ENCODE data around the gene SERGEF.

Gene SERGEF

DNA sequence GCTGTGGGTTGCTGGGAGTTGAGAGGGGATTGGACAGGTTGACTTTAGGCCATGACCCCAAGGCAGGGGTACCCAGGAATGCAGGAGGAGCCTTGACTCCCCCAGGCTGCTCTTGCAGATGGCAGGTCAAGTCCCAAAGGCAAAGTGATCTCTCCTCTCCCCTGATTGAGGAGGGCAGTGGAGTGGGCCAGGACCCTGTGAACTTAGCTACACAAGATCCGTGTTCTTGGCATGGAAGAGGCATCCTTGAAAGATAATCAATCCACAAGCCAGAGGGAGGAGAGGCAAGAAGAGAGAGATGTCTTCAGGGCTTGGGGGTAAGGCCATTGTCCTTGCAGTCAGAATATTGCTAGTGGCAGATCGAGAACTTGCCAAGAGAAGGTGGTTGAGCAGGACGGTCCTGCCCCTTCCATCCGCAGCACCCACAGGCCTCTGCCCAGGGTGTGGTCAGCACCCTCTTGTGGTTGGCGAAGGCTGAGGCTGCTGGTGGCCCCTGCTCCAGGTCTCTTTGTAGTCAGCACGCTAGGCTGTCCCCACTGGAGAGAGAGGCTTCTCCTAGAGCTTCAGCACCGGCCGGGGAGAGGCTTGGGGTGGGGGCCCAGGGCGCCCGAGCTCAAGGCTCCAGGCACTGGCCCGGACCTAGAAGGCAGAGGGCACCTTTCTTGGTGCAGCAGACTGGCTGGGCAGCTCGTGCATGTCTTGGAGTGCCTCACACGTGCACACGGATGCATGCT, 232.8 kb downstream of the SERGEF start:
- DNase-seq, result no peak

DNA sequence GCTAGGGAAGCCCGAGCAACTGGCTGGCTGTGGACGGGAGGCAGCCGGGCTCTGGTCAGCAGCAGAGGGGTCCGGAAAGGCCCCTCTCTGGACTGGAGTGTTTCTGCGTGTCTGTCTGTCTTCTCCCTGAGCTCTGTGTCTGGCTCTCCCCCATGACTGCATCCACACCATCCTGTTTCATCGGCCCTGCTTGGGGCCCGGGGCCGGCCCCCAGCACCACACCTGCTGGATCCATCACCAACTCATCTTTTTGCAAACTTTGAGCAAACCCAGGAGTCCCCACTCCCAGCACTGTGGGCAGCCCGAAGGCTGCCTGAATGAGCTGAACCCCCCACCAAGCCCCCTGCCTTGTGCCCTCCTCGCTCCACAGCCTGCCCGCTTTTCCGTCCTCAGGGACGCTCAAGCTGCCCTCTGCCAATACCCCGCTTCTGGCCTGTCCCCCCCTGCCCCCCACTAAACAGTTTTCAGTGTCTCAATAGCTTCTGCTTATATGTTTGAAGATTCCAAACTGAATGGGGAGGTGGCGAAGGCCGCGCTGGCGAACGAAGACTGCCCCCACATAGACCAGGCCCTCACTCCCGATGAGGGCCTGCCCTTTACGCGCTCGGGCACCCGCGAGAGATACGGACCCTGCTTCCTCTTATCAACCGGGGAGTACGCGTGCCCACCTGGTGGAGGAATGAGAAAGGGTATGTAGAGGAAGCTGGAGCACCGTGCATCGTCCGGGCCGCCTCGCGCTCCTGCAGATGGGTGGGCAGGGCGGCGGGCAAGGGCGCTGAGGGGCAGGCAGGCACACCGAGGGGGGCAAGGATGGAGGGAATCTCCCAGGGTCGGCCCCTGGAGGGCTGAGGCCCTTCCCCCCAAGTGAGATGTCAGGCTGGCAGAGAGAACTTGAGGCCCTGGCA, 233.6 kb downstream of the SERGEF start:
- no peak for DNase-seq

DNA sequence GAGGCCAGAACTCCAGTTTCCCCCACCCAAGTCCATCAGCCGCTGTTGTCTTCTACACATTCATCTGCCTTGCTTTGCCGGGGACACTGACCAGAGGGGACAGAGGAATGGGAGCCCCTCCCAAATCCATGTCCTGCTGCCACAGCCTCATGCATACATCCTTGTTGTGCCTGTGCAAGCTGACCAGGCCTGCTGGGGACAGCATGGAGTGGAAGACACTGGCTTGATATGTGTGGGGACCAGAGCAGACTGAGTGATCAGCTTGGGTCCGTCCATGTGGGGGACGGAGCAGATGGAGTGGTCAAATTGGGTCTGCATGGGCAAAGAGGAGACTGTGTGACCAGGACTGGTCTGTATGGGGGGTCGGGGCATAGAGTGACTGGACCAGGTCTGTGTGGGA, 234.5 kb downstream of the SERGEF start:
- no peak for DNase-seq

DNA sequence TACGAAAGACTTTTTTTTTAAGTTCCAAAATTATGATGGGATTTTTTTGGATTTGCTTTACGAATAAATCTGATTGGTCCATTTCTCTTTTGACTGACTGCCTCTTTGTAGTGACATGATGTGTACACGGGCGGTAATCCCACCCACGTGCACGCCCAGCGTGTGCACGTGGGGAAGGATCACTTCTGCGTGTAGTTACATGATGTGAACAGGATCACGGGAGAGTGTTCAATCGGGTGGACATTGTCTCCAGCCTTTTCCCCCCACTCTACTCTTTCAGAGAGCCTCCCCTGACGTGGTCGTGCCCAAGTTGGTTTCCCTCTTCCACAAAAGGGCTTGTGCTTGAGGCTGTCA, 235.1 kb downstream of the SERGEF start:
- DNase-seq, result no peak

DNA sequence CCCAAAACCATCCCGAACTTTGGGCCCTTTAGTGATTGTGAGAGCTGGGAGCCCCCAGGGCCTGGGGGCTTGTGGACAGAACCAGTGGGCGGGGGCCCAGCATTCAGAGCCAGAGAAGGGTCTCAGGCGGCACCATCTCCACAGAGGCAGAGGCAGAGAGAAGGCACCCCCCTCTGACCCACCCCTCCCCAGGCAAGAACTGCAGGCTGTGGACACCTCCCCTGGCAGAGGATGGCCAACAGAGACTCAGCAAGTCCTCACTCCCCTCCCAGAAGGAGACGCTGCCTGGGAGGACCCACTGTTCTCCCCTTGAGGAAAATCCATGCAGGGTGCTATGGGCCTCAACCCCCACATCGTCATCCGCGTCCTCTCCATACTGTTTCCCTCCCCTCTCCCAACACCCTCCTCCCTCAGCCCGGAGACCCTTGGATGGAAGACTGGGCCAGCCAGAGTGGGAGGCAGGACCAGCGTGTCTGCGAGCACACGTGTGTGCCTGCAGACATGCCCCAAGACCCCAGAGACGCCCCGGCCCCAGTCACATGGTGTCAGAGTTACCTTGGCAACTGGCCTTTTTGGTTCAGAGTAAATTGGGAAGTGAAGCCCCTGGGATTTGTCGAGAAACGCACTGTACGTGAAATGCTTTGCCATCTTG, 235.6 kb downstream of the SERGEF start:
- DNase-seq, result no peak

DNA sequence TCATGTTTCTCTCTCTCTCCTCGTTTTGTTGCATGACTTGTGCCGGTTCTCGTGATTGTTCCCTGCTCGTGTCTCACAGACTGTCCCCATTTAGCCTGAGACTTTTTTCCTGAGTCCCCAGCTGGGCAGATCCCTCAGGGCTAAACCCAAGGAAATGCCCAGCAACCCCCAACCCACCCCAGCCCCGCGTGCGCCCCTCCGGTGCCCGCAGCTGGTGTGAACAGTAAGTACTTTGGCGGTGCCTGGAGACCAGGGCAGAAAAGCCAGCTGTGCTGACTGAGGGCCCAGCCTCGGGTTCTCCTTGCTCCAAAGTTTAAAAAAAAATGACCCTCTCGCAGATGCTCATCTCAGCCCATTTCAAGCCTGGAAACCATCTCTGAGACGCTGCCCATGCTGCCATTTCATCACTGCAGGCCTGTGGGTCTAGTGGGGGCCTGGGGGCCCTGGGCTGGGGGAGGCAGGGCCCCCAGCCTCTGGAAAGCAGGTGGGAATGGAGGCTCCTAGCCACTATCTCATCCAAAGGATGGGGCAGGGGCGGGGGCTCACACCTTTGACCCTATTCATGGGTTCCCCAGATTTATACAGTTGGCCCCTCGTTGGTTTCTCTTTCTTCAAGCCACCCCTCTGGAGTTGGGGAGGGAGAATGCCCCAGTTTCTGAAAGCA, 236.5 kb downstream of the SERGEF start:
- DNase-seq, result no peak

DNA sequence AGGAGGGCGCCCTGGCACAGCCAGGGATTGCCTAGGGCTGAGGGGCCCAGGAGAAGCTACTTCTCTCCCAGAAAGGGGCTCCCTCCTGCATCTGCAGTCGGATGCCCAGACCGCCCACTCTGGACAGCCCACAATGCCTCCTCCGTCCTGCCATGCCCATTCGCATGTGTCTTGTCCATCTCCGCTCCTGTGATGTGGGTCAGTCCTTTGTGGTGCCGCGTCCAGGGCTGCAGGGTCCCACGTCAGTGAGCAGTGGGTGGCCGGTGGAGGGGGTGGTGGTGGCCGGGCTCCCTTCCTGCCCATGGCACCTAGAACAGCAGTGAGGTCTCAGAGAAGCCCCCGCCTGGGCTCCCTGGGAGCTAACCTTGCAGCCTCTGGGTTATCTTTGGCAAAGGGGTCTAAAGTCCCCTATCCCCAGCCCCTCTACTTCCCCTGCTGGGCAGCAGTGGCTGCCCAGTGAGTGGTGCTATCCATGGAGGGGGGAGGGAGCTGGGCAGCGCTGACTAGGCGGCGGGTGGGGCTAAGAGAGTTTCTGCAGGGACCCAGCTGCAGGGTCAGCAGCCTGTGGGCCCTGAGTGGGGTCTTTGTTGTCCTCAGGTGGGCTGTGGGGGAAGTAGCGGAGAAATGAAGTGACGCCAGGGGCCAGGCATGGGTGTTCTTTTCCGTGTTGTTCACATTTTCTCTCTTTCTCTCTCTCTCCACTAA, 237.2 kb downstream of the SERGEF start:
- DNase-seq, result no peak

DNA sequence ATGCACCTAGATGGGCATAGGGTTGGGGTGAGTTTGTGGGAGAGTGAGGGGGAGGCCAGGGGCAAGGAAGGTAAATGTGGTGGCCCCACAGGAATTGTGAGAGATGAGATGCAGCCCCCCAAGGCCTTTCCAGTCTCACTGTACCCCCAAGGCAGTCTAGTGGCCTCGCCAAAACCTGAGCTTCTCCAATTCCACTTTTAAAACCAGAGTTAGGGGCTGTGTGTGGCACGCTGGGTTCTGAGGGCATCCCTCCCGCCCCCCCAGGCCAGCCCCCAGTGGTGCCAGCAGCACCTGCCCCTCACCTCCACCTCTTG, 237.9 kb downstream of the SERGEF start:
- no peak for DNase-seq

DNA sequence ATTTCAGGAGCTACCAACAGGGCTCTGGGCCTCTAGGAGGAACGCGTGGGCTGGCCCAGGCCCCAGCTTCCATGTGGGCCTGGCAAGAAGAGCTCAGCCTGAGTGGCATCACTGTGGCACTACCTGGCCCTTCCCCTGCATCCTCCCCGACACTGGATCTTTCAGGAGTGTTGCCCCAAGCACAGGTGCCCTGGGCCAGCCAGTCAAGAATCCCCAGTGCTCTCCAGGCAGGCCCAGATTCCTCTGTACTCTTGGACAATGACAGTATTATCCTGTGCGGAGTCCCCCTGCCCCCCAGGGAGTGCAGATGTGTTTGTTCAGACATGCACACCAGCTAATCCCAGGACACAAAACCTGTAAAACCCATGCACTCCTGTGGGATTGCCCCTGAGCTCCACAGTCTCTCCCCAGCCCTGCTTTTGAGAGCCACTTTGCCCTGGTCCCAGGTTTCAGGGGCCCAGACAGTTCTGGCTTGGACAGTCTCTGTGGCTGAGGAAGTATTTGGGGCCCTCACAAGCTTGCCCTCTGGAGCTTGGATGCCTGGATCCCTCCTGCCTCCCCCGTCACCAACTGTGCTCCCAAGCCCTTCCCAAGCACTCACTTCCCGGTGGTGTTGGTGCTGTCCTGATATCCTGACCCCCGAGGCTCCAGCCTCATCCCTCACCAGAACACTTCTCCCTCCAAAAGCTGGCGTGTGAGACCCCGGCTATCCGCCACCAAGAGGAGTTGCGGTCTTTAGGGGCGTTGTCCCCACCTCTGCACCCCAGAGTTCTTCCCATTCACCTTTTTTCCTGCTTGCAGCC, 238.4 kb downstream of the SERGEF start:
- DNase-seq, result no peak

DNA sequence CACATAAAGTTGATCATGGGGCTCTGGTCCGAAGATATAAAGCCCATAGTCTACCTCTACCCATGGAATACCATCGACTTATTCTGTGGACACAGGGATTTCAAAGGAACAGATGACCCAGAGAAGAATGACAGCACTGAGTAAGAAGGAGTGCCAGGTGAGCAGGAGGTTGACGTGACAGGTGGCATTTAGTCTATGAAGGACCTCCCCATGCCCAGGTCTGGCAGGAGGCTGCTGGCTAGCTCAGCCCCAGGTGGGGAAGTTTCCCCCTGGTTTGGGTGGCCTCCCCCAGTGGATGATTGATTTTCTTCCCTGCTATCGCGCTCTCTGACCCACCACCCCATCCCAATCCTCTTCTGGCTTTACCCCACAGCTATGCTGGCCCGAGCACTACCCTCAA, 239.2 kb downstream of the SERGEF start:
- no peak for DNase-seq

DNA sequence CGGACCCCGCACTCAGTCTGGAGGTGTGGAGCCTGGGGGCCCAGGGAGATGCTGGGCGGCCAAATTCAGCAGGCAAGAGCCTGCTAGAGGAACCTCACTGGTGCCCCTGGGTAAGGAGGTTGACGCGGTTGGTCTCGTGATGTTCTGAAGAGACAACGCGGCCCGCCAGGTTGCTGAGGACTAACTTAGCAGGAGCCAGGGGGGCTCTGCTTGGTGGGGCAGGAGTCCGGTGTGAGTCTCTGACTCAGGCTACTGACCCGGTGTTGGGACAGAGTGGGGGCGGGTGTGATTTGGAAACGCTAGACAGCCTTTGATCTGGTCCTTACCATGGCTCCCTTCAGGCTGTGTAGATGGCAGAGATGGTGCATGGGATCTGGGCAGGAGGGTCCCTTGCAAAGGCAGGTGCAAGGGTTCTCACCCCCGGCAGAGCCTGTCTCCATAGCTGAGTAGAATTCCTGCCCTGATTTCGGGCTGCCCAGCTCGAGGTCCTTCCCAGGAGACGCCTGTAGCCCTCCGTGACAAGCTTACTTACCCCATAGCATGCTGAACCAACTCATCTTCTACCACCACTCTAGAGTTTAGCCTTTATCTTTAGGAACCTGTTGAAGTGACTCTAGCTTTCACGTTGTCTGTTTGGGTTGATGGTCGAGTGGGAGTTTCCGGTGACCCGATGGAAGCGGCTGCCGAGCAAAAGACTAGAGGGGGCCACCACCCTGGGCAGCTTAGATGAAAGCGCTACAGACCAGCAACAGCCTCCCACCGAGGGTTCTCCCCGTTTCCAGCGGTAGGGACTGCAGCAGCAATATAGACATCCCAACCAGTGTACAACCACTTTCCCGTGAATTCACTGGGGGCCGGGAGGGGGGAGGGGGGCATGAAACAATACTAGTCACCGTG, 239.9 kb downstream of the SERGEF start:
- DNase-seq, result no peak

DNA sequence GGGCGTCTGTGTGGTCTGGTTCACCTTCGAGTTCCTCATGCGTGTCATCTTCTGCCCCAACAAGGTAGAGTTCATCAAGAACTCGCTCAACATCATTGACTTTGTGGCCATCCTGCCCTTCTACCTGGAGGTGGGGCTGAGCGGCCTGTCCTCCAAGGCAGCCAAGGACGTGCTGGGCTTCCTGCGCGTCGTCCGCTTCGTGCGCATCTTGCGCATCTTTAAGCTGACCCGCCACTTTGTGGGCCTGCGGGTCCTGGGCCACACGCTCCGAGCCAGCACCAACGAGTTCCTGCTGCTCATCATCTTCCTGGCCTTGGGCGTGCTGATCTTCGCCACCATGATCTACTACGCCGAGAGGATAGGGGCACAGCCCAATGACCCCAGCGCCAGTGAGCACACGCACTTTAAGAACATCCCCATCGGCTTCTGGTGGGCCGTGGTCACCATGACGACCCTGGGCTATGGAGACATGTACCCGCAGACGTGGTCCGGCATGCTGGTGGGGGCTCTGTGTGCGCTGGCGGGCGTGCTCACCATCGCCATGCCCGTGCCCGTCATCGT, 240.9 kb downstream of the SERGEF start:
- no peak for DNase-seq

DNA sequence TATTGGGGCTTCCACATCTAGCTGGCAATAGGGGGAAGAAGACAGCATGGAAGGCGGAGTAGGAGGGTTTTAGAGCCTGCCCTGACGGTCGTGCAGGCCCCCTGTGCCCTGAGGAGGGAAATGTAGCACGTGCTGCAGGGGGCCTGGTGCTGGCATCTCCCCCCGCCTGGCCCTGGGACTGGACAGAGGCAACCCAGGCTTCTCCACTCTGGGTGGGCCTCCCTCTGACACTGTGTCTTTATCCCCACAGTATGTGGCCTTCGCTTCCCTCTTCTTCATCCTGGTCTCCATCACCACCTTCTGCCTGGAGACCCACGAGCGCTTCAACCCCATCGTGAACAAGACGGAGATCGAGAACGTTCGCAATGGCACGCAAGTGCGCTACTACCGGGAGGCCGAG, 241.4 kb downstream of the SERGEF start:
- no peak for DNase-seq

DNA sequence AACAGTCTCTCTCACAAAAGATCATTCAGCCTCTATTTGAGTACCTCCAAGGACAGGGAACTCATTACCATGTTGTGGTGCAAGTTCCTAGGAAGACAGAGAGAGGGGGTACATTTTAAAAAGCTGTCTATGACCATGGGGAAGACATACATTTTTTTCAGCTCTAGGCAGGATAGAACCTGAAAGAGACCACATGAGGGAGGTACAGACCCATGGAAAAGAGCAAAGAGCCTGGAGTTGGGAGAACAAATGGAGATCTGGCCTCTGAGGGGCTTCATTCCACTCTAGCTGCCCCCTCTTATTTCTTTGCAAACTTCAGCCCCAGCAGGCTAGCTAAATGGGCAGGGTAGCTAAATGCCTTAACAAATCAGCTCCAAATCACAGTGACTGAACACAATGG, 241.9 kb downstream of the SERGEF start:
- no peak for DNase-seq

DNA sequence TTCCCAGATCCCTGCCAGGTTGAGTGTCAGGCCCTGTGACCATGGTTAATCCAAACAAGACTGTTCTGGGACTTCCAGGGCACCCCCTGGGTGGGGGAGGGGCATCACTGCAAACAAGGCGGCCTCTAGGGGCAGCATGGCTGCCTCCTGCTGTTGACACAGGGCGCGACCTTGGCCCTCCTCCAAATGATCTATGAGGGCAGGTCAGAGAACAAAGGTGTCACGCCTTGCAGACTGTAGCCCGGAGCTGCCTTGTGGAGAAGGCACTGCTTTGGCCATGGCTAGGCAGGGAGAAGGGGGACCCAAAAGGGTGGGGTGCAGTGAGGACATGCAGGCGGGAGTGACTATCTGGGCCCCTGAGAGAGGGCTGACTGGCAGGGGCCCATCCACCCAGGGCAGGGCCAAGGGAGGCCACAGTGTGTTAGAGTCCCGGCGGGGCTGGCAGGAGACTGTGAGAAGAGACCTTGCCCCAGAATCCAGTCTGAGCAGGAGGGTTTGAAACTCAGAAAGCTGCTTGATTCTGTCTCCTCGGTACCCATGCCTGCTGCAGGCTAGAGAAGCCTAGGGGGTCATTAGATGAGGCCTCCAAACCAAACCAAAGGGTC, 242.7 kb downstream of the SERGEF start:
- DNase-seq, result no peak

DNA sequence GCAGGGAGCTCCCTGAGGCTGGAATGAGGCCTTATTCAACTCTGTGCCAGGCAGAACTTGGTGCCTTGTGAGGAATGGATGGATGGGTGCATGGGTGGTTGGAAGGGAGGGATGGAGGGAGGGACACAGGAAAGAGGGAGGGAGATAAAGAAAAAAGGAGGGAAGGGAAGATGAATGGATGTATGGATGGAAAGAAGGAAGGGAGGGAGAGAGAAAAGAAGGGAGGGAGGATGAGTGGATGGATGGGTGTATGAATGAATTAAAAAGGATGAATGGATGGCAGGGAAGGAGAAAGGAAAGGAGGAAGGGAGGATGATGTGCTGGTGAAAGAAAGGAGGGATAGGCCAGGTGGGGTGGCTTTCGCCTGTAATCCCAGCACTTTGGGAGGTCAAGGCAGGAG, 243.6 kb downstream of the SERGEF start:
- DNase-seq, result no peak

DNA sequence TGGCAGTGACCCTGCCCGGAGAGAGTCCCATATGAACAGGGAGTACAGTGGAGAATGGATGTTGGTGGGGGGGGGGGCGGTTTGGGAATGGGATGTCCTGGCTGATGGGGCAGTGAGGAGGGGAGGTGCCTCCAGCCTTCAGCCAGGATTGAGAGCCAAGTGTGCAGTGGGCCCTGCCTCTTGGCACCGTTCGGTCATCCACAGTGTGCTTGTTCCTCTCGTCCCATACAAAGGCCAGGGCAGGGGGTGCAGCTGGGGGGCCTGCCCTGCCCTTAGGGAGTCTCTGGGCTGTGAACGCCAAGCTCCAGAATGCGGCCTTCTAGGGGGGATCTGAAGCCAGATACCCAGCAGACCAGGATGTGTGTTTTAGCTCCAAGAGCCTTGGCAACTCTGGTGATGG, 244.3 kb downstream of the SERGEF start:
- DNase-seq, result no peak

DNA sequence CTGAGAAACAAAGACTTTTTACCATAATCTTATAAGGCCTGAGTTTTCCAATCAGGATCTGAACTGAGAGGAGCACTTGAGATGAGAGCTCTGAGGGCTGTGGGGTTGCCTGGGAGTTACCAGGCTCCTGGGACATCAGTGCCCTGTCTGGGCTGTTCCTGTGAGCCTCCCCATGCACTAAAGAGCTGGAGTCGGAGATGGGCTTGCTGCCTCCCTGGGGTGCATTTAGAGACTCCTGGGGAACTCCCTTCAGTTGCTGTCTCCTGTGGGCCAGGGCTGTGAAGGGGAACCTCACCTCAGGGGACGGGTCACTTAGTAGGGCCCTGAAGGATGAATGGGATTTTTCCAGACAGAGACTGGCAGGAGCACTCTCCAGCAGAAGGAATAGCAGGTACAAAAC, 244.9 kb downstream of the SERGEF start:
- no peak for DNase-seq

DNA sequence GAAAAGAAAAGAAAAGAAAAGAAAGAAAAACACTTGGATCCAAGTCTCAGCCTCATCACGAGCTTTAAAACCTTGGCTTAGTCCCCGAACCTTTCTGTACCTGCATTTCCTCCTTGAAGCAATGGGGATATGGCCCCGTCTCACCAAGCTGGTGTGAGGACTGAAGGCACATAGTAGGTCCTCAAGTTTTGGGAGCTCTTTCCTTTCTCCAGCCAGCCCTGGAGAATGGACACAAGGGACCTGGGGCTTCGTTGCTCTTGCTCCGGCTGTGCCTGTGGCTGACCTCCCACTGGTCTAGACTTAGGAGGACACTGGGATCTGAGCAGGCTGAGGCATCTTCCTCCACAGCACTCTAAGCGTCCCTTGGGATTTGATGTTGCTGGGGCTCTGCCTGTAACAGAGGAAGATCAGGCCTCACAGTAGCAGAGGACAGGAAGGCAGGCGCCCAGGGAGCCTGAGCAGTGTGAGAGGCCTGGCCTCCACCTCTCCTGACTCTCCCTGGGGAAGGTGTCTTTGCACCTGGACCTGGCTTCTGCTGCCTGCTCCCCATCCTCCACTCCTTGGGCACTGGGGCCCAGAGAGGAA, 245.5 kb downstream of the SERGEF start:
- no peak for DNase-seq

DNA sequence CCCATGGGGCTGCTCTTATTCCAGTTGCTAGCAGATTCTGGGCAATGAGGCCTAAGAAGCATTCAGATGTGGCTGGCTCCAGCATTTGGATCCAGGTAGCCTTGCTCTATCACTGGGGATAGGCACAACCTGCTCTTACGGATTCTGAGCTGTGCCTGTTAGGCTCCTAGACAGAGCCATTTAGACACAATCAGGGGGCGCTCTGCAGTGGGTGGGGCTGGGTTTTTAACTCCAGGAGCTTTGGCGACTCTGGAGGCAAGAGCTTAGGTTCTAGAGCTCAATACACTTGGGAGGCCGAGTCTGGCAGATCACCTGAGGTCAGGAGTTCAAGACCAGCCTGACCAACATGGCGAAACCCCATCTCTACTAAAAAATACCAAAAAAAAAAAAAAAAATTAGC, 246.3 kb downstream of the SERGEF start:
- no peak for DNase-seq

All from CD4-positive, alpha-beta T cell treated with Interleukin-4 for 4 hours (primary cell).